Neural cell (in vitro differentiated cells): ENCODE data around the gene EXOC3L1. TPM values are rescaled to one million over a fixed set of nuclear protein-coding genes. Genes with fewer than 3 reads are reported as not detected.

ENCODE experiments used
- H2AFZ ChIP-seq: fragments of 200-600, 300-800 bp; sonication (generic), shearing (Covaris generic); 2 replicates; pipeline ENCODE4 v1.6.0; 2014; ENCODE audit warnings: low read depth, mild to moderate bottlenecking, antibody characterized with exemption, low read length, moderate library complexity
- H3F3A ChIP-seq: fragments of 200-600 bp; shearing (Covaris generic); 2 replicates; pipeline ENCODE4 v1.6.1; 2016; ENCODE audit warnings: mild to moderate bottlenecking, moderate library complexity, mixed read lengths, antibody characterized with exemption, low read length; ENCODE audit not compliant: insufficient read depth, poor library complexity, severe bottlenecking
- H3K27ac ChIP-seq: fragments of 200-600, 300-800 bp; sonication (generic), shearing (Covaris generic); 2 replicates; pipeline ENCODE4 v1.5.1; 2014; ENCODE audit warnings: mild to moderate bottlenecking, low read length, moderate library complexity
- H3K27me3 ChIP-seq: fragments of 300-800, 200-600 bp; sonication (generic), shearing (Covaris generic); 2 replicates; pipeline ENCODE4 v1.6.0; 2014; ENCODE audit warnings: mild to moderate bottlenecking, low read depth, low read length, moderate library complexity; ENCODE audit not compliant: insufficient read depth
- H3K36me3 ChIP-seq: fragments of 300-800, 200-600 bp; sonication (generic), shearing (Covaris generic); 2 replicates; pipeline ENCODE4 v1.5.1; 2014; ENCODE audit warnings: mild to moderate bottlenecking, antibody characterized with exemption, low read length, moderate library complexity; ENCODE audit not compliant: insufficient read depth
- H3K4me2 ChIP-seq: fragments of 300-800, 200-600 bp; sonication (generic), shearing (Covaris generic); 2 replicates; pipeline ENCODE4 v1.6.0; 2014; ENCODE audit warnings: mild to moderate bottlenecking, low read length
- H3K4me3 ChIP-seq: fragments of 300-800, 200-600 bp; sonication (generic), shearing (Covaris generic); 2 replicates; pipeline ENCODE4 v1.5.1; 2014; ENCODE audit warnings: mild to moderate bottlenecking, low read length, moderate library complexity
- H3K79me2 ChIP-seq: fragments of 200-600 bp; shearing (Covaris generic); replicated peaks from 2 replicates; pipeline ENCODE4 v1.6.0; 2014; ENCODE audit warnings: mild to moderate bottlenecking, low read length, moderate library complexity; ENCODE audit not compliant: insufficient read depth
- H3K9ac ChIP-seq: fragments of 300-800, 200-600 bp; sonication (generic), shearing (Covaris generic); 2 replicates; pipeline ENCODE4 v1.6.1; 2016; ENCODE audit warnings: mild to moderate bottlenecking, low read length, mixed read lengths
- H3K9me2 ChIP-seq: fragments of 200-600 bp; shearing (Covaris generic); 2 replicates; pipeline ENCODE4 v1.6.1; 2016; ENCODE audit warnings: mild to moderate bottlenecking, low read length, mixed read lengths; ENCODE audit not compliant: insufficient read depth
- H3K9me3 ChIP-seq: fragments of 200-600, 300-800 bp; sonication (generic), shearing (Covaris generic); 2 replicates; pipeline ENCODE4 v1.6.1; 2016; ENCODE audit warnings: mild to moderate bottlenecking, mixed run types, low read length, moderate library complexity, mixed read lengths
- H4K20me1 ChIP-seq: fragments of 200-600 bp; shearing (Covaris generic); 2 replicates; pipeline ENCODE4 v1.6.1; 2016; ENCODE audit warnings: mild to moderate bottlenecking, mixed run types; ENCODE audit not compliant: insufficient read depth
- CTCF ChIP-seq: fragments of 450-650 bp; IDR thresholded peaks from 2 replicates; pipeline ENCODE4 v1.5.1; 2014; ENCODE audit warnings: antibody characterized with exemption, mild to moderate bottlenecking, moderate library complexity; ENCODE audit not compliant: poor library complexity, severe bottlenecking
- EP300 ChIP-seq: fragments of 450-650 bp; conservative IDR thresholded peaks from 2 replicates; pipeline ENCODE4 v1.6.1; 2014; ENCODE audit warnings: antibody characterized with exemption, mild to moderate bottlenecking, moderate library complexity; ENCODE audit not compliant: poor library complexity, severe bottlenecking
- EZH2 ChIP-seq: fragments of 200-600, 300-800 bp; shearing (Covaris generic), sonication (generic); IDR thresholded peaks from 2 replicates; pipeline ENCODE4 v1.6.1; 2014; ENCODE audit warnings: antibody characterized with exemption, low read length, borderline replicate concordance, mild to moderate bottlenecking; ENCODE audit not compliant: insufficient read depth, poor library complexity, severe bottlenecking
- MXI1 ChIP-seq: fragments of 450-650 bp; conservative IDR thresholded peaks from 2 replicates; pipeline ENCODE4 v1.6.1; 2014; ENCODE audit warnings: antibody characterized with exemption, mild to moderate bottlenecking; ENCODE audit not compliant: poor library complexity, severe bottlenecking
- POLR2AphosphoS5 ChIP-seq: IDR thresholded peaks from 2 replicates; pipeline ENCODE4 v1.6.1; 2012
- RAD21 ChIP-seq: fragments of 450-650 bp; conservative IDR thresholded peaks from 2 replicates; pipeline ENCODE4 v1.6.1; 2014; ENCODE audit warnings: antibody characterized with exemption, mild to moderate bottlenecking, moderate library complexity
- REST ChIP-seq: IDR thresholded peaks from 2 replicates; pipeline ENCODE4 v1.6.1; 2012; ENCODE audit warnings: borderline replicate concordance
- SMC3 ChIP-seq: fragments of 450-650 bp; conservative IDR thresholded peaks from 2 replicates; pipeline ENCODE4 v1.6.1; 2014; ENCODE audit warnings: antibody characterized with exemption, mild to moderate bottlenecking, moderate library complexity; ENCODE audit not compliant: poor library complexity
- TAF1 ChIP-seq: IDR thresholded peaks from 2 replicates; pipeline ENCODE4 v1.6.1; 2012; ENCODE audit warnings: low read depth
- polyA plus RNA-seq: library from polyadenylated mRNA; depleted of rRNA; stranded (reverse); fragments of >200 nt; gene quantifications from 2 replicates; pipeline ENCODE4 v1.2.3, GENCODE V29; 2014

EXOC3L1 gene
- polyA plus RNA-seq, 1 donor from 2014 or later = 0.43 TPM

GRCh38 chr16:67177743-67178699, 11.9 kb downstream of the EXOC3L1 start:
- Histone ChIP-seq H3K4me3 (peak overlapping the region; percentile 59), H3F3A (no peaks in the 10 kb centered on the region), H3K79me2 (peaks cover 21% of the 10 kb centered on the region), H4K20me1 (peaks cover 20% of the 10 kb centered on the region), H3K4me2 (no peak overlapping the region), H2AFZ (no peak overlapping the region), H3K9me3 (no peaks in the 10 kb centered on the region), H3K27ac (no peak overlapping the region), H3K36me3 (no peaks in the 10 kb centered on the region), H3K27me3 (peaks cover 48% of the 10 kb centered on the region), H3K9ac (no peak overlapping the region), H3K9me2 (no peaks in the 10 kb centered on the region)
- peak; percentile 18 for TF ChIP-seq POLR2AphosphoS5
- no peak for TF ChIP-seq REST

- H3K4me2 ChIP-seq = no peak overlapping the region
- H3K9ac ChIP-seq = no peak overlapping the region
- TF ChIP-seq RAD21 (no peak), POLR2AphosphoS5 (no peak), TAF1 (no peak), CTCF (no peak), SMC3 (no peak), MXI1 (no peak), EP300 (no peak), EZH2 (no peak), REST (no peak)
- H3K27ac ChIP-seq = no peak overlapping the region
- H3K9me3 ChIP-seq = no peaks in the 10 kb centered on the region
- H4K20me1 ChIP-seq = peaks cover 20% of the 10 kb centered on the region
- peaks cover 9% of the 10 kb centered on the region for H3K79me2 ChIP-seq
- H3K27me3 ChIP-seq = peaks cover 58% of the 10 kb centered on the region
- H2AFZ ChIP-seq = no peak overlapping the region
- H3F3A ChIP-seq = no peaks in the 10 kb centered on the region
- H3K9me2 ChIP-seq = no peaks in the 10 kb centered on the region
- H3K4me3 ChIP-seq = no peak overlapping the region
- H3K36me3 ChIP-seq = no peaks in the 10 kb centered on the region
Observed at GRCh38 chr16:67176662-67177061, 13.3 kb downstream of the EXOC3L1 start.
